Measurements from ENCODE around the gene LAMA1.

The LAMA1 gene

GRCh38 chr18:7064346-7064745, 53.3 kb downstream of the LAMA1 start:
- in situ Hi-C loops (cut with HindIII; ENCODE audit: low pct_ligation_motif_present, low pct_unique_long_range_greater_than_20kb, low sequenced_read_pairs), result no loop called here
- DNase-seq, result no peak

- DNase-seq, result no peak
- in situ Hi-C loops (cut with HindIII; ENCODE audit: low pct_ligation_motif_present, low pct_unique_long_range_greater_than_20kb, low sequenced_read_pairs), result no loop called here
Measured at GRCh38 chr18:7062811-7063210, 54.8 kb downstream of the LAMA1 start.

DNA sequence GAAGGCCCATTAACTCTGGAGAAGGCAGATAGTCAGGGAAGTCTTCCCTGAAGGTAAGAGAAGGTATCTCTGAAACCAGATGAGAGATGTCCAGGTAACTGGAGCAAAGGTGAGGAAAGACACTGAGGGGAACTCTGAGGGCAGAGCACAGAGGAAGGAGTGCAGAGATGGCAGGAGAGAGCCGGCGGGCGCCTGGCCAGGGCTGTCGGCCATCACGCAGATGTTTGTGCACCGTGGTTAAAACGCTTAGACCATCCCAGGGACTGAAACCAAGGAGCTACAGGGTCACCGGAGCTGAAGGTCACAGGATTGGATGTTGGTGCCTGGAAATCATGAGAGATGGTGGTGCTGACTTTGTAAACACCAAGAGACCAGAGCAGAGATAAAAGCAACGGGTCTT, 55.4 kb downstream of the LAMA1 start:
- DNase-seq, result no peak
- in situ Hi-C loops (cut with HindIII; ENCODE audit: low pct_ligation_motif_present, low pct_unique_long_range_greater_than_20kb, low sequenced_read_pairs), result no loop called here

GRCh38 chr18:7059276-7059675, 58.3 kb downstream of the LAMA1 start:
- in situ Hi-C loops (cut with HindIII; ENCODE audit: low pct_ligation_motif_present, low pct_unique_long_range_greater_than_20kb, low sequenced_read_pairs), result no loop called here
- DNase-seq, result no peak

- no peak for DNase-seq
- in situ Hi-C loops (cut with HindIII; ENCODE audit: low pct_ligation_motif_present, low pct_unique_long_range_greater_than_20kb, low sequenced_read_pairs), result no loop called here
Measured at GRCh38 chr18:7056026-7056425, 61.6 kb downstream of the LAMA1 start.

- DNase-seq, result no peak
- in situ Hi-C loops (cut with HindIII; ENCODE audit: low pct_ligation_motif_present, low pct_unique_long_range_greater_than_20kb, low sequenced_read_pairs), result no loop called here
Measured at GRCh38 chr18:7049951-7050350, 67.6 kb downstream of the LAMA1 start.

DNA sequence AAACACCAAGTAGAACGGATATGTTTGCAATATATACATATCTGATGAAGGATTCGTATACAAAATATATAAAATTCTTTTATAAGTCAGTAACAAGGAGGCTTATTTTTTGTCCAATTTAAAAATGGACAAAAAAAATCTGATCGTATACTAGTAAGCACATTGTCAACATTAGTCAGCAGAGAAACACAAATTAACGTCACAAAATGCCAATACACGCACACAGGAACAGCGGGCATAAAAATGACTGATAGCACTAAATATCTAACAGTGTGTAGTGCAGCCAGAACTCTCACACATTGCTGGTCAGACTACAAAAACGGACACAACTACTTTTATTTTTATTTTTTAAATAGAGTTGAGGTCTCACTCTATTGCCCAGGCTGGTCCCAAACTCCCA, 69.5 kb downstream of the LAMA1 start:
- in situ Hi-C loops (cut with HindIII; ENCODE audit: low pct_ligation_motif_present, low pct_unique_long_range_greater_than_20kb, low sequenced_read_pairs), result no loop called here
- no peak for DNase-seq

- in situ Hi-C loops (cut with HindIII; ENCODE audit: low pct_ligation_motif_present, low pct_unique_long_range_greater_than_20kb, low sequenced_read_pairs), result no loop called here
- no peak for DNase-seq
Measured at GRCh38 chr18:7047336-7047735, 70.3 kb downstream of the LAMA1 start.

DNA sequence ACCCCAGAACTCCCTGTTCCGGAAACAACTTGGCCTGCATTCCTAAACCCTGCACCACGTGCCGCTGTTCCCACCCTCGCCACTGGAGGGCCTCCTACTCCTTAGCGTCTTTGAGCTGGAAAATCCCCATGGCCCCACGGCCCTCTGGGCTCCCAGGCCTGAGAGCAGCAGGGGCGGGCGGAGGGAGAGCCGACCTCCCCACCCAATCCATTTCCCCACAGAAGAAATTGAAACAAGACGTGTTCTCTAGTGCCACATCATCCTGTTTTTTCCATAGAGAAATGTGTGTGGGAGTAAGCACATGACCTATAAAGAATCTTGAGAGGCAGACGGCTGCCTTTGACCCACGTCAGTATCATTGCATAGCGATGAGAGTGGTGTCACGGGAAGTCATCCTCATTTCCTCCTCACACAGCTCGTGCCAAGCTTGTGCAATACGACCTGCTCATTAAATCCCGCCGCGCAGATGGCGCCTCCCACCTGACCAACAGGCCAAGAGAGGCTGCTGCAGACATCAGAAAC, 79.2 kb downstream of the LAMA1 start:
- in situ Hi-C loops (cut with HindIII; ENCODE audit: low pct_ligation_motif_present, low pct_unique_long_range_greater_than_20kb, low sequenced_read_pairs), result no loop called here
- peak; percentile 89 for DNase-seq

- DNase-seq, result no peak
- in situ Hi-C loops (cut with HindIII; ENCODE audit: low pct_ligation_motif_present, low pct_unique_long_range_greater_than_20kb, low sequenced_read_pairs), result no loop called here
Measured at GRCh38 chr18:7037470-7037869, 80.1 kb downstream of the LAMA1 start.

DNA sequence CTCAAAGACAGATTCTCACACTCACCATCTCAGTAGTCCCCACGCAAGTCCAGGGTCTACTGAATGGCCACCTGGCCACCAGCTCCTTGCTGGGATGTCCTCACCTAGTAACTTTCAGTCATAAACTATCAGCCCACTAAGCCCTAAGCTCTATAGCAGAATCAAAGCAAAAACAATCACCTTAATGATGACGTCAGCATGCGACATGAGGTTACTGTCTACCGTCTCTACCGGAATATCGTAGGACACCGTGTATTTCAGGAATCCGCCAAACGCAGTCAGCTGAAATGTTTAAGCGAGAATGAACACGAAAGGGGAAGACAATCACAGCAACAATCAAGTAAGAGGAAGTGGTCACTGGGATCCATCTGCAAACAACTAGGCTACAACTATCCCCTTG, 81.8 kb downstream of the LAMA1 start:
- in situ Hi-C loops (cut with HindIII; ENCODE audit: low pct_ligation_motif_present, low pct_unique_long_range_greater_than_20kb, low sequenced_read_pairs), result no loop called here
- no peak for DNase-seq

DNA sequence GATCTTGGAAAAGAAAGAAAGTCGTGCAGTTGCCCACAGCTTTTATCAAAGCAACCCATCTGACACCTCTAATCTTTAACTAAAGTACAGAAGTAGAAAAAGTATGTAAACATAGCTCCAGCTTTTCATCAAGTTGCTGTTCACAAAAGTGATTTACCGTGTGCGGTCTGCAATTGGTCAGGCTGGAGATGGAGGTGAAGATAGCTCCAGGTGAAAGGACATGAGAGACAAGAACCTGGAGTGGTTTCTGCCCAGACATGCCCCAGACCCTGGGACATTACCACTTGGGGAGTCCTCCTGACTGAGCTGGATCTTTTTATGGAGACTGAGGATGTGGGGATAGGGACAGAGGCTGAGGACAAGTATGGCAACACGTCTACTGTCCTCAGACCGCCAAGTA, 82.7 kb downstream of the LAMA1 start:
- DNase-seq, result no peak
- in situ Hi-C loops (cut with HindIII; ENCODE audit: low pct_ligation_motif_present, low pct_unique_long_range_greater_than_20kb, low sequenced_read_pairs), result no loop called here

- in situ Hi-C loops (cut with HindIII; ENCODE audit: low pct_ligation_motif_present, low pct_unique_long_range_greater_than_20kb, low sequenced_read_pairs), result no loop called here
- no peak for DNase-seq
Measured at GRCh38 chr18:7032537-7032936, 85.1 kb downstream of the LAMA1 start.

GRCh38 chr18:7028625-7029024, 89.0 kb downstream of the LAMA1 start:
- in situ Hi-C loops (cut with HindIII; ENCODE audit: low pct_ligation_motif_present, low pct_unique_long_range_greater_than_20kb, low sequenced_read_pairs), result no loop called here
- no peak for DNase-seq

DNA sequence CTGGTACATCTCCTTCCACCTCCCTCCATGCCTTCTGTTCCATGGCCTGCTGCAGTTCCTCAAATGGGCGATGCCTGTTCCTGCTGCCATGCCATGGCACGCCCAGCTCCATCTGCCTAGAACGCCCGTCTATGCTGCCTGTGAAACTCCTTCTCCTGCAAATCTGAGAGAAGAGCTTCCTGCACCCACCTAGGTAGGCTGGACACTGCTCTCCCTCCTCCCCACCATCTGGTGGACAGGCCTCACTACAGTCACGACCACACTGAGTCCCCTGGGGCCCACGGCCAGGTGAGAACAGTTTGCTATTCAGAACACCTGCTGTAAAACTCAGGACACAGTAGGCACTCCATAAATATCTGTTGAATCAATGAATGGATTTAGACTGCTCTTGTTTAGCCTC, 92.4 kb downstream of the LAMA1 start:
- in situ Hi-C loops (cut with HindIII; ENCODE audit: low pct_ligation_motif_present, low pct_unique_long_range_greater_than_20kb, low sequenced_read_pairs), result no loop called here

DNA sequence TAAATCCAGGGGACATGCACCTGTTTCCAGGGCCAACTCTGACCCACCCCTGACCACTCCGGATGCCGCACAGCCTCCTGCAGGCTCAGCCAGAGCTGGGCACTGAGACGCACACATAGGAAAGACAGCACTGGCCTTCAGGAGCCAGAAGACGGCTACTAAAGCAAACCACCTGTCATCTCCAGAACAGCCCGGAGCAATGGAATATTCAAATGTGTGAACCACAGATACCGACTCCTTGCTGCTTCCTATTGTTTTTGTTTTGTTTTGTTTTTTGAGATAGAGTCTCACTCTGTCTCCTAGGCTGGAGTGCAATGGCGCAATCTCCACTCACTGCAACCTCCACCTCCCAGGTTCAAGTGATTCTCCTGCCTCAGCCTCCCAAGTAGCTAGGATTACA, 94.0 kb downstream of the LAMA1 start:
- DNase-seq, result no peak
- in situ Hi-C loops (cut with HindIII; ENCODE audit: low pct_ligation_motif_present, low pct_unique_long_range_greater_than_20kb, low sequenced_read_pairs), result no loop called here

More for the DNA sequence above, 92.4 kb downstream of the LAMA1 start:
- no peak for DNase-seq

DNA sequence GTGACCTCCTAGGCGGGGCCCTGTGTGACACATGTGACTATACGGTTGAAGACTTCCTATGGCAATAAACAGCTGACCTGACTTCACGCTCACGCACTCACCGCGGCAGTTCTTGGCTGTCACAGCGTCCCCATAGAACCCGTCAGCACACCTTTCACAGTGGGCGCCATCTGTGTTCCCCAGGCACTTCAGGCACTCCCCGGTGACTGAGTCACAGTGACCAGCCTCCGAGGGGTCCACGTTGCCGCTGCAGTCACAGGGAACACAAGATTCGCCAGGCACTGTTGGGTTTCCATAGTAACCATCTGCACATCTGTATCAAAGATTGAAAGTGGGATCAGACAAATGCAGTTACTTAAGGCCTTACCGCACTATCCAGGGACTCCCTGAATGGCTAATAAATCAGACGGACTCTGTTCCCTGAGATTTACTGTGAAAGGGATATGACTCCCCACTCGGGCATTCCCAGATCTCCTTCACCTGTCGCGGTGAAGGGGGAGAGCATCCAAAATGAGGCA, 94.5 kb downstream of the LAMA1 start:
- in situ Hi-C loops (cut with HindIII; ENCODE audit: low pct_ligation_motif_present, low pct_unique_long_range_greater_than_20kb, low sequenced_read_pairs), result no loop called here

GRCh38 chr18:7021994-7022840, 95.4 kb downstream of the LAMA1 start:
- peak; percentile 60 for DNase-seq
- in situ Hi-C loops (cut with HindIII; ENCODE audit: low pct_ligation_motif_present, low pct_unique_long_range_greater_than_20kb, low sequenced_read_pairs), result no loop called here

More for the DNA sequence above, 94.5 kb downstream of the LAMA1 start:
- DNase-seq, result no peak

DNA sequence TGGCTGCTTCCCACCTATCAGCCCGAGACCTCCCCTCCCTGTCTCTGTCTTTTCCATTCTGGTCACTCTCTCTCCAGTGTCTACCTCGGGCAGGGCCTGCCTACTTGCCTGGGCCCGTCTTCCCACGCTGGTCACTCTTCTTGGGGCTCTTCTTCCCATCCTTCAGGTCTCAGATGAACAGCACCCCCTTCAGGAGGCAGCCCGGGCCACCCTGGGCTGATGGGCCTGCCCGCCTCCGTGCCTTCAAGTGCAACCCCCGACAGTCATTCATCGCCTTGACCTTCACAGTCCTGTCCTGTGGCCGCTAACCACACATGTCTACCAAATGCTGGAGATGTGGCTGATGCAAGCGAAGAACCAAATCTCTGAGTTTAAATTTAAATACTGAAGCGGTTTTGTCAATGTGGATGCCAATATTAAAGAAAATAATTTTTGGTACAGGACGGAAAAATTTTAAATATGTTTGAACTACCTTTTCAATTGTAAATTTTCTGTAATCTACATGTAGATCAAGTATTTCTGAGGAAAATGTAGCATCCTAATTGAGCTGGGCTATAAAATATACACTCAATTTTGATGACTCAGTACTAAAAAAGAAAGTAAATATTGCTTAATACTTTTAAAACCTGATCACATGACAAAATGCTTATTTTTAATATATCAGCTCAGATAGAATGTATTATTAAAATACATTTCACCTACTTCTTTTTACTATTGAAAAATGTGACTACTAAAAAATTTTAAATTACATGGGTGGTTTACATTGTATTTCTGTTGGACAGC, 96.4 kb downstream of the LAMA1 start:
- no peak for DNase-seq
- in situ Hi-C loops (cut with HindIII; ENCODE audit: low pct_ligation_motif_present, low pct_unique_long_range_greater_than_20kb, low sequenced_read_pairs), result no loop called here
